OCI-LY7 (cell line): Measurements from ENCODE around the gene PACS2. TPM values are rescaled to one million over a fixed set of nuclear protein-coding genes. Genes with fewer than 3 reads are reported as not detected.

Experiments
- BruUV-seq: library from RNA; stranded (reverse); fragments of 400-500 nt; replicated peaks from 2 replicates; lab custom pipeline; 2021; lab: Mats Ljungman, UMichigan
- CTCF ChIA-PET: fragments of 300-600 bp; sonication (Branson Sonifier 250); formaldehyde crosslinking; loops from one replicate; lab custom pipeline; 2022; ENCODE audit warnings: antibody characterized with exemption; ENCODE audit not compliant: unreplicated experiment; lab: Charles Lee
- POLR2A ChIA-PET: fragments of 300-600 bp; sonication (Branson Sonifier 250); formaldehyde crosslinking; loops from one replicate; lab custom pipeline; 2022; ENCODE audit warnings: antibody characterized with exemption; lab: Charles Lee
- DNase-seq: peaks from one replicate; pipeline ENCODE4 v3.0.0-alpha.2; 2015; ENCODE audit warnings: low spot score
- H2AFZ ChIP-seq: fragments of 200-600 bp; sonication (generic), shearing (Covaris generic); 2 replicates; pipeline ENCODE4 v1.6.1; 2014; ENCODE audit warnings: mild to moderate bottlenecking, antibody characterized with exemption, low read length, moderate library complexity
- H3K27ac ChIP-seq: fragments of 200-600 bp; sonication (generic); 2 replicates; pipeline ENCODE4 v1.5.1; 2014; ENCODE audit warnings: mixed run types, low read depth, mild to moderate bottlenecking, moderate library complexity, low read length, inconsistent platforms; ENCODE audit not compliant: poor library complexity, severe bottlenecking
- H3K36me3 ChIP-seq: fragments of 200-600 bp; sonication (generic); 2 replicates; pipeline ENCODE4 v1.6.1; 2014; ENCODE audit warnings: mild to moderate bottlenecking, antibody characterized with exemption, low read length, moderate library complexity, mixed read lengths; ENCODE audit not compliant: insufficient read depth
- H3K4me1 ChIP-seq: fragments of 200-600 bp; sonication (generic); 2 replicates; pipeline ENCODE4 v1.5.1; 2014; ENCODE audit warnings: mild to moderate bottlenecking, low read length; ENCODE audit not compliant: insufficient read depth, poor library complexity, severe bottlenecking
- H3K4me2 ChIP-seq: fragments of 200-600 bp; sonication (generic); 2 replicates; pipeline ENCODE4 v1.6.1; 2014; ENCODE audit warnings: mild to moderate bottlenecking, low read length
- H3K4me3 ChIP-seq: fragments of 200-600 bp; sonication (generic); 2 replicates; pipeline ENCODE4 v1.5.1; 2014; ENCODE audit warnings: mild to moderate bottlenecking, low read depth, low read length; ENCODE audit not compliant: poor library complexity, severe bottlenecking
- H3K79me2 ChIP-seq: fragments of 200-600 bp; sonication (generic); 2 replicates; pipeline ENCODE4 v1.6.1; 2016; ENCODE audit warnings: low read depth, mild to moderate bottlenecking, low read length, moderate library complexity, mixed read lengths; ENCODE audit not compliant: insufficient read depth
- H3K9me2 ChIP-seq: fragments of 200-600 bp; sonication (generic); 2 replicates; pipeline ENCODE4 v1.6.1; 2016; ENCODE audit warnings: mild to moderate bottlenecking, low read length, mixed read lengths; ENCODE audit not compliant: insufficient read depth
- H3K9me3 ChIP-seq: fragments of 200-600 bp; sonication (generic); 2 replicates; pipeline ENCODE4 v1.6.1; 2014; ENCODE audit warnings: mild to moderate bottlenecking, mixed run types, low read length, mixed read lengths
- H4K20me1 ChIP-seq: fragments of 200-600 bp; sonication (generic); 2 replicates; pipeline ENCODE4 v1.6.1; 2014; ENCODE audit warnings: mild to moderate bottlenecking, antibody characterized with exemption, low read length, moderate library complexity, mixed read lengths; ENCODE audit not compliant: insufficient read depth
- EZH2phosphoT487 ChIP-seq: fragments of 200-600 bp; sonication (generic); IDR thresholded peaks from 2 replicates; pipeline ENCODE4 v1.6.1; 2018; ENCODE audit warnings: low read depth, borderline replicate concordance, mild to moderate bottlenecking, mixed run types, antibody characterized with exemption, low read length, moderate library complexity, mixed read lengths
- intact Hi-C: fragments of 100-400 bp; cut with micrococcal nuclease; formaldehyde crosslinking; loops from one replicate; pipeline ENCODE4 v1.10.0; 2022; ENCODE audit not compliant: unreplicated experiment
- total RNA-seq, 2 experiments: library from RNA; depleted of rRNA in 1 of 2; stranded (reverse); fragments of >200 nt in 1 of 2; shearing (Covaris generic) in 1 of 2; gene quantifications; 2 replicates each; pipeline ENCODE4 v1.2.3, GENCODE V29; 2014 to 2022
- TF ChIP-seq, protein P1 (sequence below): fragments of 200-600 bp; sonication (generic); conservative IDR thresholded peaks from 2 replicates; pipeline ENCODE4 v1.5.1; 2014; ENCODE audit warnings: mild to moderate bottlenecking, antibody characterized with exemption, low read length, moderate library complexity, mixed read lengths

Gene PACS2
- total RNA-seq, 2 experiments from 2014 or later = 45.4 to 46.9 TPM

DNA sequence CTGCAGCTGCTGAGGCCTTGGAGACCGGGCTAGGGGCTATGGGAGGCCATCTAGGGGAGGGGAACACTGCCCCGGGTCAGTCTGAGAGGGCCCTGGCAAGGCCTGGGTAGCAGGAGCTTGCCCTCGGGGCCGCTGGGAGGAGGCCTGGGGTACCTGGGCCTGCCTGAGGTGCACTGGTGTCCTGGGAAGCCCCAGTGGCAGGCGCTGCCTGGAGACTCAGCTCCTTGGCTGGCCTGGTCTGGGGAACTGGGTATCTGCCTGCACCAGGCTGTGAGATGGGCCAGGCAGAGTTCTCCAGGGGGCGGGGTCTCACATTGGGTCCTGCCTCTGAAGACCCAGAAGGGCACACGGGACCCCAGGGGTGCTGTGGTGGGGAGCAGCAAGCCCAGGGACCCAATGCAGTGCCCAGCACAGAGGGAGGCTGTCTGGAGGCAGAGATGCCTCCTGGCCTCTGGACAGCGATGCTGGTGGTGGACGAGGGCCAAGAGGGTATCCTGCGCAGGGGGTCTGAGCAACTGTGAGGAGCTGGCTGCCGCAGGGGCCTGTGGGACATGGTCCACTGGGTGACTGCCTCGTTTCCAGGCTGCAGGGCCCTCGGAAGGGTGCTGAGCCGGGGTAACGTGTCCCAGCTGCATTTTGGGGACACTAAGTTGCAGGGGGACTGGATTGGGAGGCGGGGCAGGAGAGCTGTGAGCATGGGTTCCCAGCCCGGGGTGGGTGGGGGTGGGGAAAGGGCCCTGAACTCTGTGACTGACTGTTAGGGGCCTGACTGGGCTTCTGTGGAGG, 97.6 kb downstream of the PACS2 start:
- ChIA-PET CTCF (no interaction called here), POLR2A (no interaction called here)
- no peaks in the 10 kb centered on the region for H4K20me1 ChIP-seq
- no peaks in the 10 kb centered on the region for H3K36me3 ChIP-seq
- H3K79me2 ChIP-seq = no peaks in the 10 kb centered on the region
- intact Hi-C loops = no loop called here
- H3K9me2 ChIP-seq = no peaks in the 10 kb centered on the region
- TF ChIP-seq, protein P1, sequence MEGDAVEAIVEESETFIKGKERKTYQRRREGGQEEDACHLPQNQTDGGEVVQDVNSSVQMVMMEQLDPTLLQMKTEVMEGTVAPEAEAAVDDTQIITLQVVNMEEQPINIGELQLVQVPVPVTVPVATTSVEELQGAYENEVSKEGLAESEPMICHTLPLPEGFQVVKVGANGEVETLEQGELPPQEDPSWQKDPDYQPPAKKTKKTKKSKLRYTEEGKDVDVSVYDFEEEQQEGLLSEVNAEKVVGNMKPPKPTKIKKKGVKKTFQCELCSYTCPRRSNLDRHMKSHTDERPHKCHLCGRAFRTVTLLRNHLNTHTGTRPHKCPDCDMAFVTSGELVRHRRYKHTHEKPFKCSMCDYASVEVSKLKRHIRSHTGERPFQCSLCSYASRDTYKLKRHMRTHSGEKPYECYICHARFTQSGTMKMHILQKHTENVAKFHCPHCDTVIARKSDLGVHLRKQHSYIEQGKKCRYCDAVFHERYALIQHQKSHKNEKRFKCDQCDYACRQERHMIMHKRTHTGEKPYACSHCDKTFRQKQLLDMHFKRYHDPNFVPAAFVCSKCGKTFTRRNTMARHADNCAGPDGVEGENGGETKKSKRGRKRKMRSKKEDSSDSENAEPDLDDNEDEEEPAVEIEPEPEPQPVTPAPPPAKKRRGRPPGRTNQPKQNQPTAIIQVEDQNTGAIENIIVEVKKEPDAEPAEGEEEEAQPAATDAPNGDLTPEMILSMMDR = no peak
- no peak for TF ChIP-seq EZH2phosphoT487
- DNase-seq = no peak
- H3K4me2 ChIP-seq = no peak overlapping the region
- no TSS peak for BruUV-seq
- H3K27ac ChIP-seq = no peak overlapping the region
- no peaks in the 10 kb centered on the region for H3K9me3 ChIP-seq
- no peak overlapping the region for H2AFZ ChIP-seq
- H3K4me1 ChIP-seq = peaks cover 7% of the 10 kb centered on the region
- H3K4me3 ChIP-seq = no peak overlapping the region

DNA sequence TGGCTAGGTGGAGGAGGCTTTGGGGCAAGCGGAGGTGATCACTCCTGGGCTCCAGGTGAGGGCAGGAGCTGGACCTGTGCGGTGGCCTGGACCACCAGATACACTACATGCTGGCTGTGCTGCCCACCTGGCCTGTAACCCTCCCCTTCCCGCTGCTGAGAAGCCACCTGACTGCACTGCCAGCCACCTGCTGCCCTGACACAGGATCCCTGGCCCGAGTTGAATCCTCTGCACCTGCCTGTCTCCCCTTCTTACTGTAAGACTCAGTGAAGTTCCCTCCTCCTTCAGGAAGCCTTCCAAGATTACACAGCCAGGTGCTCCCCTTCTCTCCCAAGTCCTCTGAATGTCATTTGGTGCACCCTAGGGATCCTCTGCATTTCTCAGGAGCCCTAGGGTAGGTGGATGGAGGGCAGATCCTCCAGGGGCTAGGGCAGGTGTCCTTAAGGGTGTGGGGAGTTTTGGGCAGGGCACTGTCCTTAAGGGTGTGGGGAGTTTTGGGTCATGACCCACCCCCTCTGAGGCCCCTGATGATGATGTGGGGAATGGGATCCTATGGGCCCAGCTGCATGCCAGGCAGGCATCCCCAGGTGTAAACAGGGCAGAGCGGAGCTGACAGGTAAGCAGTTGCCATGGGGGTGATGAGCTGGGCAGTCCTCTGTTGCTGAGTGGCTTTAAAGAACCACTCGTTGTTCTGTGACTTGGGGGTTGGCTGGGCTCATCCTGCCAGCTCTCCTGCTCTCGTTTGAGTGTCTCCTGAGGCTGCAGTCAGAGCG, 98.4 kb downstream of the PACS2 start:
- TF ChIP-seq, protein P1 = no peak
- no peak for TF ChIP-seq EZH2phosphoT487
- ChIA-PET POLR2A (no interaction called here), CTCF (no interaction called here)
- H3K27ac ChIP-seq = no peak overlapping the region
- H3K9me2 ChIP-seq = no peaks in the 10 kb centered on the region
- BruUV-seq = no TSS peak
- intact Hi-C loops = no loop called here
- no peak overlapping the region for H3K4me2 ChIP-seq
- no peaks in the 10 kb centered on the region for H3K36me3 ChIP-seq
- no peaks in the 10 kb centered on the region for H4K20me1 ChIP-seq
- H3K4me1 ChIP-seq = peaks cover 7% of the 10 kb centered on the region
- DNase-seq = no peak
- H3K79me2 ChIP-seq = no peaks in the 10 kb centered on the region
- no peaks in the 10 kb centered on the region for H3K9me3 ChIP-seq
- no peak overlapping the region for H2AFZ ChIP-seq
- no peak overlapping the region for H3K4me3 ChIP-seq

DNA sequence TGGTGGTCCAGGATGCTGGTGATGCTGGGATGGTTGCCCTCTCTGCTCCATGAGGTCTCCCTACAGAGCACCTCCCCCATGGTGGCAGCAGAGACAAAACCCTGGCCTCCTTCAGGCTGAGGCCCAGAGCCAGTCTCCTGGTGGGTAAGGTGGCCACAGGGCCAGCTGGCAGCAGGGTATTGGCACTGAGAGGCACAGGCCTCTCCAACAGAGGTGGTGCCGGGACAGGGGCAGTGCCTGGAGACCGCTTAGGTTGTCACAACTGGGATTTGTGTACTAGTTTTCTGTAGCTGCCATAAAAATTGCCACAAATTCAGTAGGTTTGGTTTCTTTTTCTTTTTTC, 99.0 kb downstream of the PACS2 start:
- peaks cover 8% of the 10 kb centered on the region for H3K4me1 ChIP-seq
- BruUV-seq = no TSS peak
- POLR2A ChIA-PET = no interaction called here
- H3K4me2 ChIP-seq = no peak overlapping the region
- H3K9me3 ChIP-seq = no peaks in the 10 kb centered on the region
- CTCF ChIA-PET = no interaction called here
- H3K27ac ChIP-seq = no peak overlapping the region
- H3K4me3 ChIP-seq = no peak overlapping the region
- TF ChIP-seq EZH2phosphoT487 = no peak
- TF ChIP-seq, protein P1 = no peak
- no peak overlapping the region for H2AFZ ChIP-seq
- no peaks in the 10 kb centered on the region for H3K36me3 ChIP-seq
- intact Hi-C loops = no loop called here
- H4K20me1 ChIP-seq = no peaks in the 10 kb centered on the region
- H3K79me2 ChIP-seq = no peaks in the 10 kb centered on the region
- no peaks in the 10 kb centered on the region for H3K9me2 ChIP-seq
- DNase-seq = no peak
